WTC11 (cell line): ENCODE measurements around the gene PSMC1.

Experiments
- ATF3 ChIP-seq: sonication (generic); formaldehyde crosslinking; conservative IDR thresholded peaks from 2 replicates; pipeline ENCODE4 v1.8.1; 2022; ENCODE audit warnings: mild to moderate bottlenecking, missing genetic modification reagents
- ATF6 ChIP-seq: sonication (generic); formaldehyde crosslinking; IDR thresholded peaks from 2 replicates; pipeline ENCODE4 v1.8.1; 2023; ENCODE audit warnings: mild to moderate bottlenecking, missing genetic modification reagents
- CTCF ChIP-seq: fragments of 200-600 bp; IDR thresholded peaks from 2 replicates; pipeline ENCODE4 v1.8.0; 2022; ENCODE audit warnings: antibody characterized with exemption
- E2F1 ChIP-seq: sonication (generic); formaldehyde crosslinking; IDR thresholded peaks from 2 replicates; pipeline ENCODE4 v1.8.0; 2022; ENCODE audit warnings: mild to moderate bottlenecking, missing genetic modification reagents
- MAX ChIP-seq: sonication (generic); formaldehyde crosslinking; IDR thresholded peaks from 2 replicates; pipeline ENCODE4 v1.8.0; 2022; ENCODE audit warnings: mild to moderate bottlenecking, missing genetic modification reagents
- MLX ChIP-seq: sonication (generic); formaldehyde crosslinking; IDR thresholded peaks from 2 replicates; pipeline ENCODE4 v1.8.1; 2023; ENCODE audit warnings: mild to moderate bottlenecking, missing genetic modification reagents, moderate library complexity
- MYBL2 ChIP-seq: sonication (generic); formaldehyde crosslinking; IDR thresholded peaks from 2 replicates; pipeline ENCODE4 v1.8.1; 2023; ENCODE audit warnings: mild to moderate bottlenecking, moderate library complexity, missing genetic modification reagents
- NFE2L1 ChIP-seq: sonication (generic); formaldehyde crosslinking; IDR thresholded peaks from 2 replicates; pipeline ENCODE4 v1.8.1; 2023; ENCODE audit warnings: missing genetic modification reagents
- OVOL2 ChIP-seq: fragments of 250-450 bp; sonication (Bioruptor Pico); IDR thresholded peaks from 2 replicates; pipeline ENCODE4 v1.9.0; 2021; ENCODE audit warnings: mild to moderate bottlenecking, borderline replicate concordance
- TCF7 ChIP-seq: sonication (generic); formaldehyde crosslinking; IDR thresholded peaks from 2 replicates; pipeline ENCODE4 v1.8.0; 2022; ENCODE audit warnings: mild to moderate bottlenecking, low read depth, missing genetic modification reagents, moderate library complexity
- USF2 ChIP-seq: sonication (generic); formaldehyde crosslinking; IDR thresholded peaks from 2 replicates; pipeline ENCODE4 v1.8.1; 2023; ENCODE audit warnings: mild to moderate bottlenecking, missing genetic modification reagents, moderate library complexity

GRCh38 chr14:90303473-90303872 lies 47.1 kb downstream of the PSMC1 start:
- no peak for TF ChIP-seq USF2
- no peak for TF ChIP-seq CTCF
- no peak for TF ChIP-seq MAX (CRISPR knock-in tag)
- TF ChIP-seq ATF6 = no peak
- TF ChIP-seq MYBL2 (CRISPR knock-in tag) = no peak
- TF ChIP-seq OVOL2 (CRISPR knock-in tag) = no peak
- TF ChIP-seq NFE2L1 (CRISPR knock-in tag) = no peak
- no peak for TF ChIP-seq TCF7
- TF ChIP-seq MLX (CRISPR knock-in tag) = no peak
- no peak for TF ChIP-seq E2F1 (CRISPR knock-in tag)
- TF ChIP-seq ATF3 (CRISPR knock-in tag) = no peak
